T-cell (primary cell): ENCODE data around the gene GRIK4. TPM values are rescaled to one million over a fixed set of nuclear protein-coding genes. Genes with fewer than 3 reads are reported as not detected.

Experiments
- ATAC-seq, 4 experiments: fragments of 200-7000 bp in 3 of 4; fragments of 150-1000 bp in 1 of 4; cut with Tn5 transposase; replicated peaks in 1 of 4; 1 replicate in 3 of 4; 2 replicates in 1 of 4; pipeline ENCODE4 v1.10.0; 2021; ENCODE audit warnings: moderate library complexity in 3 of 4, mild to moderate bottlenecking in 2 of 4, moderate number of reproducible peaks in 1 of 4
- CTCF ChIA-PET, 2 donors: fragments of 300-600 bp; sonication (Branson Sonifier 250); formaldehyde crosslinking; loops; one replicate each; lab custom pipeline; 2022; ENCODE audit warnings: antibody characterized with exemption in 2 of 2; lab: Charles Lee
- POLR2A ChIA-PET, 2 donors: fragments of 300-600 bp; sonication (Branson Sonifier 250); formaldehyde crosslinking; loops; one replicate each; lab custom pipeline; 2022; ENCODE audit warnings: antibody characterized with exemption in 2 of 2; lab: Charles Lee
- DNase-seq, 35 experiments: peaks; one replicate each; pipeline versions ENCODE4 v3.0.0 to v3.0.0-alpha.2; 2013 to 2023
- H3K27ac ChIP-seq: one replicate; pipeline ENCODE4 v1.5.1; 2013; ENCODE audit warnings: low read length
- H3K27me3 ChIP-seq, 2 experiments: replicated peaks in 1 of 2; 1 replicate in 1 of 2; 2 replicates in 1 of 2; pipeline versions ENCODE4 v1.6.1 to v1.7.0; 2013; ENCODE audit warnings: low read length in 1 of 2, mixed read lengths in 1 of 2; ENCODE audit not compliant: control insufficient read depth in 2 of 2, insufficient read depth in 2 of 2; ENCODE audit errors: extremely low read depth in 1 of 2
- H3K36me3 ChIP-seq, 2 donors: 1 replicate in 1 of 2; 2 replicates in 1 of 2; pipeline versions ENCODE4 v1.6.1 to v1.7.0; 2013; ENCODE audit warnings: low read length in 1 of 2; ENCODE audit not compliant: control insufficient read depth in 2 of 2, insufficient read depth in 1 of 2; ENCODE audit errors: extremely low read depth in 1 of 2
- H3K4me1 ChIP-seq, 2 experiments: 1 replicate in 1 of 2; 2 replicates in 1 of 2; pipeline versions ENCODE4 v1.6.1 to v1.7.0; 2013; ENCODE audit warnings: low read length in 2 of 2, mixed read lengths in 1 of 2; ENCODE audit not compliant: insufficient read depth in 2 of 2, control insufficient read depth in 1 of 2; ENCODE audit errors: extremely low read depth in 1 of 2
- H3K4me3 ChIP-seq, 2 donors: 1 replicate in 1 of 2; 2 replicates in 1 of 2; pipeline versions ENCODE4 v1.5.1 to v1.7.0; 2013; ENCODE audit warnings: mild to moderate bottlenecking in 2 of 2, low read length in 1 of 2, moderate library complexity in 1 of 2; ENCODE audit not compliant: control insufficient read depth in 1 of 2; ENCODE audit errors: extremely low read depth in 1 of 2
- H3K9me3 ChIP-seq: 2 replicates; pipeline ENCODE4 v1.7.0; 2013
- H3K27ac Mint-ChIP-seq, 2 donors: one replicate each; pipeline ENCODE4 v1.8.0; 2020 to 2021; ENCODE audit warnings: mild to moderate bottlenecking in 2 of 2, mixed read lengths in 2 of 2
- H3K27me3 Mint-ChIP-seq, 2 donors: one replicate each; pipeline ENCODE4 v1.8.0; 2021 to 2022; ENCODE audit warnings: mixed read lengths in 2 of 2
- H3K36me3 Mint-ChIP-seq: one replicate; pipeline ENCODE4 v1.8.0; 2021; ENCODE audit warnings: mixed read lengths
- H3K4me1 Mint-ChIP-seq, 3 donors: one replicate each; pipeline ENCODE4 v1.8.0; 2020 to 2022; ENCODE audit warnings: mixed read lengths in 3 of 3, mild to moderate bottlenecking in 1 of 3
- H3K4me3 Mint-ChIP-seq, 3 donors: one replicate each; pipeline ENCODE4 v1.8.0; 2020 to 2022; ENCODE audit warnings: mild to moderate bottlenecking in 3 of 3, mixed read lengths in 3 of 3, moderate library complexity in 3 of 3
- H3K9me3 Mint-ChIP-seq, 3 donors: one replicate each; pipeline ENCODE4 v1.8.0; 2020 to 2022; ENCODE audit warnings: mixed read lengths in 3 of 3
- WGBS: methylation state at CpG from one replicate; pipeline ENCODE4 v1.1.5; 2013; ENCODE audit warnings: missing lambda C conversion rate; ENCODE audit not compliant: insufficient coverage; 5-methylcytosine and 5-hydroxymethylcytosine counted together
- total RNA-seq, 35 experiments: library from RNA in 6 of 35; stranded (reverse) in 6 of 35; fragments of 120-200 nt in 1 of 35; gene quantifications; one replicate each; pipeline versions ENCODE4 v1.2.1 to v1.2.4 and lab custom pipeline; 2013 to 2026

The GRIK4 gene
- total RNA-seq, 5 donors from 2014 or later (not counting 1 experiment from before 2014, with no cell fraction given), result 0.09 TPM; not detected in 4

- ATAC-seq (no peak), DNase-seq (no peak)
- 62% methylated on average over 8 of the region's 16 CpGs for WGBS
- Histone ChIP-seq H3K9me3 (no peaks in the 10 kb centered on the region), H3K36me3 (no peaks in the 10 kb centered on the region), H3K4me1 (no peaks in the 10 kb centered on the region), H3K27me3 (peaks cover 0 to 64% of the 10 kb centered on the region in 2 experiments), H3K4me3 (no peak overlapping the region), H3K27ac (no peak overlapping the region)
- peaks cover 15 to 39% of the 10 kb centered on the region in 2 donors for H3K27me3 Mint-ChIP-seq
- POLR2A ChIA-PET, result no interaction called here
- no peaks in the 10 kb centered on the region for H3K4me1 Mint-ChIP-seq
- H3K27ac Mint-ChIP-seq, result no peak overlapping the region
- H3K36me3 Mint-ChIP-seq, result no peaks in the 10 kb centered on the region
- no peak overlapping the region for H3K4me3 Mint-ChIP-seq
- peaks cover 0 to 3% (median 0%) of the 10 kb centered on the region in 3 donors for H3K9me3 Mint-ChIP-seq
- CTCF ChIA-PET, result no interaction called here
Measured at GRCh38 chr11:120527111-120527761, 15.7 kb downstream of the GRIK4 start.

- ATAC-seq (no peak), DNase-seq (no peak)
- Histone ChIP-seq H3K4me3 (no peak overlapping the region), H3K27me3 (peaks cover 0 to 57% of the 10 kb centered on the region in 2 experiments), H3K4me1 (no peaks in the 10 kb centered on the region), H3K9me3 (no peaks in the 10 kb centered on the region), H3K27ac (no peak overlapping the region), H3K36me3 (no peaks in the 10 kb centered on the region)
- POLR2A ChIA-PET, result no interaction called here
- Mint-ChIP-seq H3K4me3 (no peak overlapping the region), H3K4me1 (no peaks in the 10 kb centered on the region), H3K27ac (no peak overlapping the region), H3K9me3 (peaks cover 0 to 3% (median 0%) of the 10 kb centered on the region in 3 donors), H3K27me3 (peaks cover 17 to 45% of the 10 kb centered on the region in 2 donors), H3K36me3 (no peaks in the 10 kb centered on the region)
- CTCF ChIA-PET, result no interaction called here
- 40% methylated on average over 2 of the region's 4 CpGs for WGBS
Measured at GRCh38 chr11:120528749-120529148, 17.2 kb downstream of the GRIK4 start.

GRCh38 chr11:120529214-120529613 is 17.7 kb downstream of the GRIK4 start:
- 83% methylated on average over 6 of the region's 7 CpGs for WGBS
- H3K27me3 ChIP-seq, result peaks cover 0 to 57% of the 10 kb centered on the region in 2 experiments
- no peak overlapping the region for H3K27ac ChIP-seq
- ChIA-PET POLR2A (no interaction called here), CTCF (no interaction called here)
- no peaks in the 10 kb centered on the region for H3K4me1 Mint-ChIP-seq
- no peak overlapping the region for H3K4me3 ChIP-seq
- H3K4me1 ChIP-seq, result no peaks in the 10 kb centered on the region
- no peaks in the 10 kb centered on the region for H3K9me3 ChIP-seq
- no peaks in the 10 kb centered on the region for H3K36me3 ChIP-seq
- peaks cover 0 to 3% (median 0%) of the 10 kb centered on the region in 3 donors for H3K9me3 Mint-ChIP-seq
- ATAC-seq, result no peak
- no peak overlapping the region for H3K4me3 Mint-ChIP-seq
- H3K27me3 Mint-ChIP-seq, result peaks cover 17 to 46% of the 10 kb centered on the region in 2 donors
- no peak overlapping the region for H3K27ac Mint-ChIP-seq
- H3K36me3 Mint-ChIP-seq, result no peaks in the 10 kb centered on the region
- no peak for DNase-seq

- ATAC-seq (no peak), DNase-seq (no peak)
- H3K27me3 Mint-ChIP-seq, result peaks cover 21 to 46% of the 10 kb centered on the region in 2 donors
- Histone ChIP-seq H3K4me1 (no peaks in the 10 kb centered on the region), H3K27me3 (peaks cover 0 to 54% of the 10 kb centered on the region in 2 experiments), H3K4me3 (no peak overlapping the region), H3K9me3 (no peaks in the 10 kb centered on the region), H3K36me3 (no peaks in the 10 kb centered on the region), H3K27ac (no peak overlapping the region)
- H3K27ac Mint-ChIP-seq, result no peak overlapping the region
- WGBS, result 93% methylated on average over 3 of the region's 6 CpGs
- ChIA-PET CTCF (no interaction called here), POLR2A (no interaction called here)
- H3K36me3 Mint-ChIP-seq, result no peaks in the 10 kb centered on the region
- peaks cover 0 to 3% (median 0%) of the 10 kb centered on the region in 3 donors for H3K9me3 Mint-ChIP-seq
- no peaks in the 10 kb centered on the region for H3K4me1 Mint-ChIP-seq
- no peak overlapping the region for H3K4me3 Mint-ChIP-seq
Measured at GRCh38 chr11:120529911-120530310, 18.4 kb downstream of the GRIK4 start.

GRCh38 chr11:120532082-120532831 is 20.7 kb downstream of the GRIK4 start:
- peaks cover 0 to 3% (median 0%) of the 10 kb centered on the region in 3 donors for H3K9me3 Mint-ChIP-seq
- Histone ChIP-seq H3K4me3 (no peak overlapping the region), H3K27me3 (peaks cover 0 to 49% of the 10 kb centered on the region in 2 experiments), H3K27ac (no peak overlapping the region), H3K4me1 (no peaks in the 10 kb centered on the region), H3K36me3 (no peaks in the 10 kb centered on the region), H3K9me3 (no peaks in the 10 kb centered on the region)
- ATAC-seq (no peak), DNase-seq (no peak)
- H3K36me3 Mint-ChIP-seq, result no peaks in the 10 kb centered on the region
- H3K4me1 Mint-ChIP-seq, result no peaks in the 10 kb centered on the region
- H3K4me3 Mint-ChIP-seq, result no peak overlapping the region
- ChIA-PET POLR2A (interaction anchor here in 1 of 2 donors (0.5 kb wide), 1 partner anchor 415 kb away, joined by 5 read pairs; no protein-coding TSS in a partner anchor), CTCF (no interaction called here)
- peaks cover 25 to 41% of the 10 kb centered on the region in 2 donors for H3K27me3 Mint-ChIP-seq
- WGBS, result 71% methylated on average over 13 of the region's 16 CpGs
- no peak overlapping the region for H3K27ac Mint-ChIP-seq

- POLR2A ChIA-PET, result no interaction called here
- no peak overlapping the region for H3K4me3 Mint-ChIP-seq
- Histone ChIP-seq H3K27me3 (peaks cover 0 to 44% of the 10 kb centered on the region in 2 experiments), H3K36me3 (no peaks in the 10 kb centered on the region), H3K27ac (no peak overlapping the region), H3K9me3 (no peaks in the 10 kb centered on the region), H3K4me3 (no peak overlapping the region), H3K4me1 (no peaks in the 10 kb centered on the region)
- no peak overlapping the region for H3K27ac Mint-ChIP-seq
- no peaks in the 10 kb centered on the region for H3K36me3 Mint-ChIP-seq
- ATAC-seq (no peak), DNase-seq (no peak)
- CTCF ChIA-PET, result no interaction called here
- peaks cover 25 to 43% of the 10 kb centered on the region in 2 donors for H3K27me3 Mint-ChIP-seq
- peaks cover 0 to 3% (median 0%) of the 10 kb centered on the region in 3 donors for H3K9me3 Mint-ChIP-seq
- WGBS, result 88% methylated on average over 3 of the region's 5 CpGs
- no peaks in the 10 kb centered on the region for H3K4me1 Mint-ChIP-seq
Measured at GRCh38 chr11:120532832-120533196, 21.3 kb downstream of the GRIK4 start.
